Stomach smooth muscle (tissue), 2 donors: ENCODE results near the gene PRRG4.
"Not testable (repeated sequence)": the region's sequence is repeated elsewhere in the genome, so short reads cannot be mapped to it uniquely, and the experiment has no call there.

Experiments
- H3K27ac ChIP-seq: one replicate; pipeline ENCODE4 v1.7.0; 2013; ENCODE audit warnings: mild to moderate bottlenecking, low read length, inconsistent platforms
- H3K27me3 ChIP-seq, 2 donors: one replicate each; pipeline ENCODE4 v1.7.0; 2013; ENCODE audit warnings: low read length in 2 of 2; ENCODE audit not compliant: insufficient read depth in 2 of 2, control insufficient read depth in 1 of 2
- H3K36me3 ChIP-seq, 2 donors: one replicate each; pipeline ENCODE4 v1.7.0; 2013; ENCODE audit warnings: low read length in 2 of 2; ENCODE audit not compliant: control insufficient read depth in 2 of 2, insufficient read depth in 2 of 2
- H3K4me1 ChIP-seq: one replicate; pipeline ENCODE4 v1.7.0; 2013; ENCODE audit warnings: low read length; ENCODE audit not compliant: control insufficient read depth, insufficient read depth
- H3K4me3 ChIP-seq, 2 donors: one replicate each; pipeline ENCODE4 v1.7.0; 2013; ENCODE audit warnings: low read length in 2 of 2
- H3K9ac ChIP-seq, 2 donors: one replicate each; pipeline ENCODE4 v1.7.0; 2013; ENCODE audit warnings: low read length in 2 of 2, mild to moderate bottlenecking in 1 of 2
- H3K9me3 ChIP-seq, 2 donors: one replicate each; pipeline ENCODE4 v1.7.0; 2013; ENCODE audit warnings: low read length in 2 of 2; ENCODE audit not compliant: control insufficient read depth in 2 of 2
- donor health status: healthy.
- donor health status: Pancreatic carcinoma.

The PRRG4 gene

GRCh38 chr11:32884023-32884422 lies 54.3 kb downstream of the PRRG4 start:
- Histone ChIP-seq H3K9me3 (no peaks in the 10 kb centered on the region), H3K4me3 (no peak overlapping the region), H3K27ac (no peak overlapping the region), H3K9ac (no peak overlapping the region), H3K36me3 (no peaks in the 10 kb centered on the region), H3K4me1 (no peaks in the 10 kb centered on the region), H3K27me3 (no peaks in the 10 kb centered on the region)

- no peak overlapping the region for H3K27ac ChIP-seq
- no peak overlapping the region for H3K9ac ChIP-seq
- H3K36me3 ChIP-seq, result no peaks in the 10 kb centered on the region
- no peaks in the 10 kb centered on the region for H3K4me1 ChIP-seq
- no peaks in the 10 kb centered on the region for H3K9me3 ChIP-seq
- no peak overlapping the region for H3K4me3 ChIP-seq
- H3K27me3 ChIP-seq, result no peaks in the 10 kb centered on the region
Measured at GRCh38 chr11:32884770-32885384, 55.1 kb downstream of the PRRG4 start.

DNA sequence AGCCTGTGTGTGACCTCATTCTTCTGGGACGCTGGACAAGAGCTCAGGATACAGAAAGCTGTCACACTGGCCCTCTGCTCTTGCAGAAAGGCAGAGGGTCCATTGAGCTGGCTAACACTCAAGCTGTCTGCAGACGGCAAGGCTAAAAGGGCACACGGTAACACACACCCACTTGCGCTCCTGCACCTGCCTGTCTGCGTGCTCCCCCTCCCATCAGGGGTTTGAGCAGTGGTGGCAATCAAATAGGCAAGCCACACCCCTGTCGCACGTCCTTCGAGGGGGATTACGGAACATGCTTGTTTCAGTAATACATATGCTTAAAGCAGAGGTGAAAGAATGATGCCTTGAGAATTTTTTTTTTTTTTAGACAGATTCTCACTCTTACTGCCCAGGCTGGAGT lies 55.8 kb downstream of the PRRG4 start:
- Histone ChIP-seq H3K4me1 (no peaks in the 10 kb centered on the region), H3K27me3 (no peaks in the 10 kb centered on the region), H3K9me3 (no peaks in the 10 kb centered on the region), H3K9ac (no peak overlapping the region), H3K36me3 (no peaks in the 10 kb centered on the region), H3K4me3 (no peak overlapping the region), H3K27ac (no peak overlapping the region)

- H3K27ac ChIP-seq, result no peak overlapping the region
Measured at GRCh38 chr11:32886180-32886579, 56.5 kb downstream of the PRRG4 start.

DNA sequence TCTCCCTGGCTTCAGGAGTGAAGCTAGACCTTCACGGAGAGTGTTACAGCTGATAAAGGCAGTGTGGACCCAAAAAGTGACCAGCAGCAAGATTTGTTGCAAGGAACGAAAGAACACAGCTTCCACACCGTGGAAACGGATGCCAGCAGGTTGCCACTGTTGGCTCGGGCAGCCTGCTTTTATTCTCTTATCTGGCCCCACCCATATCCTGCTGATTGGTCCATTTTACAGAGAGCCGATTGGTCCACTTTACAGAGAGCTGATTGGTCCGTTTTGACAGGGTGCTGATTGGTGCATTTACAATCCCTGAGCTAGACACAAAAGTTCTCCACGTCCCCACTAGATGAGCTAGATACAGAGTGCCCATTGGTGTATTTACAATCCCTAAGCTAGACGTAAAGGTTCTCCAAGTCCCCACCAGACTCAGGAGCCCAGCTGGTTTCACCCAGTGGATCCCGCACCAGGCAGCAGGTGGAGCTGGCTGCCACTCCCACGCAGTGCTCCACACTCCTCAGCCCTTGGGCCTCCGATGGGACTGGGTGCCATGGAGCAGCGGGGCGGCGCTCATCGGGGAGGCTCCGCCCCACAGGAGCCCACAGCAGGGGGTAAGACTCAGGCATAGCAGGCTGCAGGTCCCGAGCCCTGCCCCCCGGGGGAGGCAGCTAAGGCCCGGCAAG lies 58.1 kb downstream of the PRRG4 start:
- H3K27me3 ChIP-seq, H3K27ac ChIP-seq, H3K4me1 ChIP-seq, H3K9me3 ChIP-seq, H3K36me3 ChIP-seq, H3K4me3 ChIP-seq, H3K9ac ChIP-seq: not testable (repeated sequence)

More at GRCh38 chr11:32886180-32886579, 56.5 kb downstream of the PRRG4 start:
- Histone ChIP-seq H3K36me3 (no peaks in the 10 kb centered on the region), H3K4me1 (no peaks in the 10 kb centered on the region), H3K9ac (no peak overlapping the region), H3K9me3 (no peaks in the 10 kb centered on the region), H3K27me3 (no peaks in the 10 kb centered on the region), H3K4me3 (no peak overlapping the region)

DNA sequence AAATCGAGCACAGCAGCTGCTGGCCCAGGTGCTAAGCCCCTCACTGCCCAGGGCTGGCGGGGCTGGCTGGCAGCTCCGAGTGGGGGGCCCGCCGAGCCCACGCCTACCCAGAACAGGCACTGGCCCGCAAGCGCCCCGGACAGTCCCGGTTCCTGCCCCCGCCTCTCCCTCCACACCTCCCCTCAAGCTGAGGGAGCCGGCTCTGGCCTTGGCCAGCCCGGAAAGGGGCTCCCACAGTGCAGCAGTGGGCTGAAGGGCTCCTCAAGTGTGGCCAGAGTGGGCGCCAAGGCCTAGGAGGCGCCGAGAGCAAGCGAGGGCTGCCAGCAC lies 58.6 kb downstream of the PRRG4 start:
- not testable (repeated sequence) for H3K4me3 ChIP-seq, H3K27ac ChIP-seq, H3K27me3 ChIP-seq, H3K9me3 ChIP-seq, H3K4me1 ChIP-seq, H3K36me3 ChIP-seq, H3K9ac ChIP-seq

DNA sequence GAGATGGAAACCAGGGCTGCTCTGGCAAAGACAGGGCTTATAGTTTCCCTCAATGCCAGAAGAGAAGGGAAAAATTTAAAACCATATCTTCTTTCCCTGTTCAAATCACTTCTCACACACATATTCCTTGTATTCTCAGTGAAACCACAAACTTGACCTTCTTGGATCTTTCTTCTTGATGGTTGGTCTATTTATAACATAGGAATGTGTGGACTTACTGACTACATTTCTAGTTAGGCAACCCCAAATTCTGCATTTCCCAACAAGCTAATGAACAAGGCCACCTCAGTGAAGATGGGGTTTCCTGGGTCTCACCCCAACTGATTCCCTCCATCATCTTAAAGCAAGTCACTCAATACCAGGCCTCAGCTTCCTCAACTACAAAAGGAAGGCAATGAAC lies 59.1 kb downstream of the PRRG4 start:
- H3K36me3 ChIP-seq, result no peaks in the 10 kb centered on the region
- H3K4me3 ChIP-seq, result no peak overlapping the region
- H3K9me3 ChIP-seq, result no peaks in the 10 kb centered on the region
- no peak overlapping the region for H3K27ac ChIP-seq
- no peaks in the 10 kb centered on the region for H3K4me1 ChIP-seq
- no peaks in the 10 kb centered on the region for H3K27me3 ChIP-seq
- no peak overlapping the region for H3K9ac ChIP-seq

GRCh38 chr11:32890843-32891656 lies 61.3 kb downstream of the PRRG4 start:
- Histone ChIP-seq H3K9me3 (no peaks in the 10 kb centered on the region), H3K36me3 (no peaks in the 10 kb centered on the region), H3K9ac (no peak overlapping the region), H3K4me1 (peaks cover 7% of the 10 kb centered on the region), H3K27me3 (no peaks in the 10 kb centered on the region), H3K4me3 (no peak overlapping the region), H3K27ac (no peak overlapping the region)

GRCh38 chr11:32891657-32892354 lies 62.1 kb downstream of the PRRG4 start:
- peaks cover 7% of the 10 kb centered on the region for H3K4me1 ChIP-seq
- H3K9me3 ChIP-seq, result no peaks in the 10 kb centered on the region
- peak overlapping the region; percentile 88 to 95 for H3K4me3 ChIP-seq
- H3K9ac ChIP-seq, result peak overlapping the region; percentile 87 to 94
- H3K27ac ChIP-seq, result peak overlapping the region; percentile 75
- H3K36me3 ChIP-seq, result no peaks in the 10 kb centered on the region
- no peaks in the 10 kb centered on the region for H3K27me3 ChIP-seq

- Histone ChIP-seq H3K4me1 (peaks cover 7% of the 10 kb centered on the region), H3K9ac (peak within 1 kb of the TSS; percentile 87 to 94), H3K27ac (peak within 1 kb of the TSS; percentile 75), H3K27me3 (no peaks in the 10 kb centered on the region), H3K9me3 (no peaks in the 10 kb centered on the region), H3K36me3 (no peaks in the 10 kb centered on the region), H3K4me3 (peak within 1 kb of the TSS; percentile 89 to 95)
Measured at GRCh38 chr11:32892355-32893092, 62.8 kb downstream of the PRRG4 start, which contains the start of gene QSER1. TSS of gene QSER1 (plus strand) at chr11:32892811. CDS start at chr11:32893126, 315 bp downstream.
